ENCODE results near the gene SLC6A17. TPM values are rescaled to one million over a fixed set of nuclear protein-coding genes. Genes with fewer than 3 reads are reported as not detected.

SLC6A17 gene
- total RNA-seq, 1 donor from 2014 or later: not detected

GRCh38 chr1:110223127-110223526, 72.8 kb downstream of the SLC6A17 start:
- DNase-seq (no peak), ATAC-seq (no peak)
- TF ChIP-seq, protein P1, sequence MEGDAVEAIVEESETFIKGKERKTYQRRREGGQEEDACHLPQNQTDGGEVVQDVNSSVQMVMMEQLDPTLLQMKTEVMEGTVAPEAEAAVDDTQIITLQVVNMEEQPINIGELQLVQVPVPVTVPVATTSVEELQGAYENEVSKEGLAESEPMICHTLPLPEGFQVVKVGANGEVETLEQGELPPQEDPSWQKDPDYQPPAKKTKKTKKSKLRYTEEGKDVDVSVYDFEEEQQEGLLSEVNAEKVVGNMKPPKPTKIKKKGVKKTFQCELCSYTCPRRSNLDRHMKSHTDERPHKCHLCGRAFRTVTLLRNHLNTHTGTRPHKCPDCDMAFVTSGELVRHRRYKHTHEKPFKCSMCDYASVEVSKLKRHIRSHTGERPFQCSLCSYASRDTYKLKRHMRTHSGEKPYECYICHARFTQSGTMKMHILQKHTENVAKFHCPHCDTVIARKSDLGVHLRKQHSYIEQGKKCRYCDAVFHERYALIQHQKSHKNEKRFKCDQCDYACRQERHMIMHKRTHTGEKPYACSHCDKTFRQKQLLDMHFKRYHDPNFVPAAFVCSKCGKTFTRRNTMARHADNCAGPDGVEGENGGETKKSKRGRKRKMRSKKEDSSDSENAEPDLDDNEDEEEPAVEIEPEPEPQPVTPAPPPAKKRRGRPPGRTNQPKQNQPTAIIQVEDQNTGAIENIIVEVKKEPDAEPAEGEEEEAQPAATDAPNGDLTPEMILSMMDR (IDR thresholded peaks at IDR 0.05): no peak
- Histone ChIP-seq H3K4me1 (no peaks in the 10 kb centered on the region), H3K27ac (no peak overlapping the region), H3K9me3 (no peaks in the 10 kb centered on the region), H3K4me3 (no peak overlapping the region), H3K36me3 (peaks cover 27% of the 10 kb centered on the region), H3K27me3 (ENCODE audit: low read depth) (no peaks in the 10 kb centered on the region)
- intact Hi-C loops (cut with DNase I): no loop called here

DNA sequence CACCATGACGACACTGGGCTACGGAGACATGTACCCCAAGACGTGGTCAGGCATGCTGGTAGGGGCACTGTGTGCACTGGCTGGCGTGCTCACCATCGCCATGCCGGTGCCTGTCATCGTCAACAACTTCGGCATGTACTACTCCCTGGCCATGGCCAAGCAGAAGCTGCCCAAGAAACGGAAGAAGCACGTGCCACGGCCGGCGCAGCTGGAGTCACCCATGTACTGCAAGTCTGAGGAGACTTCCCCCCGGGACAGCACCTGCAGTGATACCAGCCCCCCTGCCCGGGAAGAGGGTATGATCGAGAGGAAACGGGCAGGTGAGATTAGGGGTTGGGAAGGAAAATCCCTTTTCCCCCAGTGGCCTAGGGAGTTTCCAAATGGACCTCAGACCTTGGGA, 73.3 kb downstream of the SLC6A17 start:
- Histone ChIP-seq H3K4me1 (no peaks in the 10 kb centered on the region), H3K9me3 (no peaks in the 10 kb centered on the region), H3K4me3 (no peak overlapping the region), H3K27me3 (ENCODE audit: low read depth) (no peaks in the 10 kb centered on the region), H3K36me3 (peaks cover 29% of the 10 kb centered on the region), H3K27ac (no peak overlapping the region)
- intact Hi-C loops (cut with DNase I): no loop called here
- no peak for ATAC-seq
- TF ChIP-seq, protein P1 (IDR thresholded peaks at IDR 0.05): no peak
- no peak for DNase-seq

DNA sequence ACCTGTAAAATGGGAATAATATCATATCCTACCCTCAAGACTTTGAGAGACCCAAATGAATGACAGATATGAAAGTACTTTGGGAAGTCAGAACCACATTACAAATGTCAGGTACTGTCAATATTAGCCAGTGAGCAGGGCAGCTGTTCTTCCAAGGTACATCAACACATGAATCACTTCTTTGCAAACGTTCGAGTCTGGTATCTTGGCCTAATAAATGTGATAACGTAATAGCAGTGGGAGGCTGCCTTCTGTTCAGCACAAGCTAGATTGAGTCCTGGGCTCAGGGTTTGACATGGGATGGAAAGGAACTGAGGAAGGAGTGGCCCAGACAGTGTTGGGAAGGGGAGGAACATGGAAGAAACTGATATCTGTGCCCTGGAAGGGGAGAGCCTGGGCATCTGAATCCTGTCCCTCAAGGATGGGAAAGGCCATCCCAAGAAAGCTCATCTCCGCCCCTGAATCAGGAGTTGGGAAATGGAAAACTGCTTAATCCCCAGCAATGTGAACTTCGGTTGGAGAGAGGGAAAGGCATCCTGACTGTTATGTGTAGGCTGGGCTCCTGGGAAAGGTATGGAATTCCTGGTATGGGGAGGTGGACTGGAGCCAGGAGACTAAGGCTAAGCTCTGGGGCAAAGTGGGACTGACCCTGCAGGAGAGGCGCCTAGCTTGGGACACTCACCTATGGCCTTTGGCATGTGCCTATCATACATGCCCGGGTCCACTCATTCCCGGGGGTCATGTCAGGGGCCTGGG, 74.1 kb downstream of the SLC6A17 start:
- Histone ChIP-seq H3K36me3 (peaks cover 29% of the 10 kb centered on the region), H3K4me3 (no peak overlapping the region), H3K27ac (no peak overlapping the region), H3K4me1 (no peaks in the 10 kb centered on the region), H3K27me3 (ENCODE audit: low read depth) (no peaks in the 10 kb centered on the region), H3K9me3 (no peaks in the 10 kb centered on the region)
- intact Hi-C loops (cut with DNase I): no loop called here
- ATAC-seq (no peak), DNase-seq (no peak)
- TF ChIP-seq, protein P1 (IDR thresholded peaks at IDR 0.05): no peak

DNA sequence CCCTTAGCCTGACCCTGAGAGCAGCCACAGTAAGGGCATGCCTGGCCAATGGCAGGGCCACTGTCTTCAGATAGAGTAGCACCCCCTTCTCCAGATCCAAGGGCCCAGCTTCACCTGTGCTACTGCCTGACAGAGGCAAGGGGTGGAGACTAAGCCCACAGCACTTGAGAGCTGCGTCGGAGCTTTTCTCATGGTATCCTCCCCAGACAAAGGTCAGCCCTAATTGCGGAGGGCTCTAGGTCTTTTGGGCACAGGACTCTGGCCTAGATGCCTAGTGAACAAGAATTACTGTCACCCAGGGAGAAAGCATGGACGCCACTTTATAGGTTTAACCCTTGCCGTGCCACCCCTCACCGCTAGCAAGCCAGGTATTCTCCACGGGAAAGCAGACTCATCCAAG, 74.9 kb downstream of the SLC6A17 start:
- Histone ChIP-seq H3K27ac (no peak overlapping the region), H3K4me3 (no peak overlapping the region), H3K9me3 (no peaks in the 10 kb centered on the region), H3K4me1 (no peaks in the 10 kb centered on the region), H3K27me3 (ENCODE audit: low read depth) (no peaks in the 10 kb centered on the region), H3K36me3 (peaks cover 29% of the 10 kb centered on the region)
- intact Hi-C loops (cut with DNase I): no loop called here
- TF ChIP-seq, protein P1 (IDR thresholded peaks at IDR 0.05): no peak
- peak in 1 of 2 donors; percentile 9 for ATAC-seq
- no peak for DNase-seq

GRCh38 chr1:110225756-110226404, 75.6 kb downstream of the SLC6A17 start:
- Histone ChIP-seq H3K4me1 (no peaks in the 10 kb centered on the region), H3K36me3 (peaks cover 25% of the 10 kb centered on the region), H3K4me3 (no peak overlapping the region), H3K27ac (no peak overlapping the region), H3K27me3 (ENCODE audit: low read depth) (no peaks in the 10 kb centered on the region), H3K9me3 (no peaks in the 10 kb centered on the region)
- TF ChIP-seq, protein P1 (IDR thresholded peaks at IDR 0.05): no peak
- DNase-seq (no peak), ATAC-seq (no peak)
- intact Hi-C loops (cut with DNase I): no loop called here
